ENCODE measurements around the gene LNPEP.
A peak's percentile ranks its signal among the peaks of the same experiment; 100 is the strongest.

The LNPEP gene

DNA sequence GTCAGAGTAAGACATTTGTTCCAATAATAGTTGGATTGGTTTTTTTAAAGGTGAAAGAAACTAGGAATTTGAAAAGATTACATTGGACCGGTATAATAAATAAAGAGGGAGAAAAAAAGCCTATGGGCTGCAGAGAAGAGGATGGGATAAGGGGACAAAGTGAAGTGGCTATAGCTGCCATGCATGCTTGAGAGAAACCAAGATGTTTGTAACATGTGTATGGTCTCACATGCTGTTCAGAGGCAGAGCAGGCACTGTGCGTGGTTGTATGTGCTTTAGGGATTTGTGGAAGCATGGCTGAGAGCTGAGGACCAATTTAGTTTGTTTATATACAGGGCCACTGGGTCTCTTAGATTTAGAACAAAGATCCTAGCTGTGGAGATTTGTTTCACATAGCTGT, 32.7 kb downstream of the LNPEP start:
- Histone ChIP-seq H3K9me3 (replicated peaks in 1 of 2; ENCODE audit: control insufficient read depth in 2 of 2, insufficient read depth in 1 of 2, low read depth in 1 of 2, low read length in 2 of 2) (no peaks in the 10 kb centered on the region), H2BK12ac (ENCODE audit: low read length) (no peak overlapping the region), H2BK120ac (ENCODE audit: low read depth, low read length) (no peak overlapping the region), H3K79me1 (ENCODE audit: low read depth, low read length) (no peaks in the 10 kb centered on the region), H4K8ac (ENCODE audit: low read depth, low read length) (no peak overlapping the region), H3K4me3 (ENCODE audit: low read length in 2 of 2) (no peak overlapping the region), H2BK15ac (ENCODE audit: low read length) (no peak overlapping the region), H2AK5ac (ENCODE audit: low read depth, low read length) (no peak overlapping the region), H3K23ac (ENCODE audit: low read depth, low read length, poor library complexity) (no peak overlapping the region), H3K36me3 (replicated peaks in 1 of 2; ENCODE audit: control insufficient read depth in 2 of 2, insufficient read depth in 2 of 2, low read length in 2 of 2) (no peaks in the 10 kb centered on the region), H3K4ac (ENCODE audit: low read length) (no peak overlapping the region), H4K91ac (ENCODE audit: low read depth, low read length, poor library complexity) (no peak overlapping the region), H3K9ac (ENCODE audit: low read depth, low read length, poor library complexity) (no peak overlapping the region), H2BK5ac (ENCODE audit: low read length) (no peak overlapping the region), H3K4me2 (ENCODE audit: insufficient read depth, low read length, poor library complexity, severe bottlenecking) (no peak overlapping the region), H3K27me3 (ENCODE audit: control insufficient read depth in 3 of 3, insufficient read depth in 3 of 3, low read depth in 1 of 3, low read length in 3 of 3) (no peaks in the 10 kb centered on the region), H3K27ac (replicated peaks; ENCODE audit: low read length) (no peak overlapping the region), H3K4me1 (ENCODE audit: control insufficient read depth in 2 of 2, insufficient read depth in 1 of 2, low read depth in 1 of 2, low read length in 2 of 2) (peaks cover 2 to 6% of the 10 kb centered on the region in 2 donors), H2AFZ (ENCODE audit: low read length) (peak overlapping the region; percentile 27), H3K14ac (ENCODE audit: low read length) (no peak overlapping the region), H3K18ac (ENCODE audit: low read length) (no peak overlapping the region)
- no peak for DNase-seq (ENCODE audit: low spot score)
- WGBS, 2 donors (ENCODE audit: extremely low coverage in 2 of 2, insufficient read length in 2 of 2, insufficient replicate concordance in 1 of 2), result 100% methylated on average over 1 of the region's 2 CpGs; no CpG with 5 or more reads in 1 of the 2 donors

DNA sequence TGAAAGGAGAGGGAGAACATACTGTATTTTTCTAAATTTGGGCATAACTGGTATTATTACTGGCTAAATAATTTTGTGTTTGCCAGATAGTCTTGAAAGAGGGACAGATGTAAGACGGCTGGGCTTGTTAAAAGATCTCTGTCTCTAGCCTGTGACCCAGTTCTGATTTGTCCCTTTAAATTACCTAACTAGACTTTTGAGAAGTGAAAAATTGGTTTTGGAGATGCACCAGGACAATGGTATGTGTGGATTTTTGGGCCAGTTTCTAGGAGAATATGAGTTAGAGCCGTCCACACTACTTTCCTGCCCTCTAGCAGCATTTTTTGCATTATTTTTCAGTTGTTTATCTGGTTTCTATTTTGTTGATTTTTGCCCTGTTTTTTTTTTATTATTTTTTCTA, 33.5 kb downstream of the LNPEP start:
- H3K18ac ChIP-seq (ENCODE audit: low read length), result no peak overlapping the region
- WGBS, 2 donors (ENCODE audit: extremely low coverage in 2 of 2, insufficient read length in 2 of 2, insufficient replicate concordance in 1 of 2), result no CpG with 5 or more reads among the region's 2 CpGs
- no peak overlapping the region for H3K14ac ChIP-seq (ENCODE audit: low read length)
- peaks cover 2 to 6% of the 10 kb centered on the region in 2 donors for H3K4me1 ChIP-seq (ENCODE audit: control insufficient read depth in 2 of 2, insufficient read depth in 1 of 2, low read depth in 1 of 2, low read length in 2 of 2)
- no peak overlapping the region for H3K9ac ChIP-seq (ENCODE audit: low read depth, low read length, poor library complexity)
- H3K4me2 ChIP-seq (ENCODE audit: insufficient read depth, low read length, poor library complexity, severe bottlenecking), result no peak overlapping the region
- H3K4me3 ChIP-seq (ENCODE audit: low read length in 2 of 2), result no peak overlapping the region
- no peaks in the 10 kb centered on the region for H3K27me3 ChIP-seq (ENCODE audit: control insufficient read depth in 3 of 3, insufficient read depth in 3 of 3, low read depth in 1 of 3, low read length in 3 of 3)
- DNase-seq (ENCODE audit: low spot score), result no peak
- no peaks in the 10 kb centered on the region for H3K79me1 ChIP-seq (ENCODE audit: low read depth, low read length)
- no peak overlapping the region for H2BK5ac ChIP-seq (ENCODE audit: low read length)
- no peaks in the 10 kb centered on the region for H3K36me3 ChIP-seq (replicated peaks in 1 of 2; ENCODE audit: control insufficient read depth in 2 of 2, insufficient read depth in 2 of 2, low read length in 2 of 2)
- no peak overlapping the region for H3K23ac ChIP-seq (ENCODE audit: low read depth, low read length, poor library complexity)
- no peak overlapping the region for H4K8ac ChIP-seq (ENCODE audit: low read depth, low read length)
- H2AFZ ChIP-seq (ENCODE audit: low read length), result no peak overlapping the region
- no peaks in the 10 kb centered on the region for H3K9me3 ChIP-seq (replicated peaks in 1 of 2; ENCODE audit: control insufficient read depth in 2 of 2, insufficient read depth in 1 of 2, low read depth in 1 of 2, low read length in 2 of 2)
- no peak overlapping the region for H2BK12ac ChIP-seq (ENCODE audit: low read length)
- H2BK120ac ChIP-seq (ENCODE audit: low read depth, low read length), result no peak overlapping the region
- no peak overlapping the region for H3K27ac ChIP-seq (replicated peaks; ENCODE audit: low read length)
- H4K91ac ChIP-seq (ENCODE audit: low read depth, low read length, poor library complexity), result no peak overlapping the region
- no peak overlapping the region for H2AK5ac ChIP-seq (ENCODE audit: low read depth, low read length)
- no peak overlapping the region for H2BK15ac ChIP-seq (ENCODE audit: low read length)
- no peak overlapping the region for H3K4ac ChIP-seq (ENCODE audit: low read length)

DNA sequence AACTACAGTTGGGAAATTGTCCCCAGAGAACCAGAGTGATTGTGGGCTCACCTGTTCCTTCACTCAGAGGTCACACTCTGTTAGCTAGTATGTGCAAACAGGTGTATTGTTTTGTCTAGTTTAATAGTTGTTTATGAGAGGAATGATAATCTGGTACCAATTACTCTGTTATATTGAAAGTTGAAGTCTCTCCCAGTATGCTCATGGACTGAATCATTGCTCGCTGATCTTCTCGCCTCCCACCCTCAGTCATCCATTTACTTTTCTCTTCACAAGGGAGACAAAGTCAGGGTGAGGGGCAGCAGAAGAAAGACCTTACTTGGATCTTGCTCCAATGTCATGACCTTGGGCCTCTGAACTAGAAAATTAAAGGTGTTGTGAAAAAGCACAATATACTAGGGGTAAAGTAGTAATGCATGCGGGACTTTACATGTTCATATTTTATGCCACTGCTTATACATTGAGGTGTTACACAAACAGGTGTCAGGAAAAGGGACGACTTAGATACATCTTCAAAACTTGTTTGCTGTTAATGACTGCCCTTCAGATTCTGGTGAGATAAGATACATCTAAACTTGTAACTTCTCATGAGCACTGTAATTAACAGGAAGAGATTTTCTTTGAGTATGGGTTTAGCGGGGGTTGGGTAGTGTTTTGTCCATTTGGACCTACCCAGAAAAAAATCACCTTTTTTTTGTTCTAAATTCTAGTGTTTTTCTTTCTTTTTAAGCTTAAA, 36.9 kb downstream of the LNPEP start:
- Histone ChIP-seq H3K36me3 (replicated peaks in 1 of 2; ENCODE audit: control insufficient read depth in 2 of 2, insufficient read depth in 2 of 2, low read length in 2 of 2) (no peaks in the 10 kb centered on the region), H3K4me2 (ENCODE audit: insufficient read depth, low read length, poor library complexity, severe bottlenecking) (no peak overlapping the region), H3K79me1 (ENCODE audit: low read depth, low read length) (no peaks in the 10 kb centered on the region), H4K8ac (ENCODE audit: low read depth, low read length) (no peak overlapping the region), H3K4me1 (ENCODE audit: control insufficient read depth in 2 of 2, insufficient read depth in 1 of 2, low read depth in 1 of 2, low read length in 2 of 2) (peaks cover 2 to 10% of the 10 kb centered on the region in 2 donors), H3K23ac (ENCODE audit: low read depth, low read length, poor library complexity) (no peak overlapping the region), H3K14ac (ENCODE audit: low read length) (no peak overlapping the region), H2BK15ac (ENCODE audit: low read length) (no peak overlapping the region), H3K4me3 (ENCODE audit: low read length in 2 of 2) (no peak overlapping the region), H3K9ac (ENCODE audit: low read depth, low read length, poor library complexity) (no peak overlapping the region), H3K4ac (ENCODE audit: low read length) (no peak overlapping the region), H2AK5ac (ENCODE audit: low read depth, low read length) (no peak overlapping the region), H3K27ac (replicated peaks; ENCODE audit: low read length) (no peak overlapping the region), H2BK12ac (ENCODE audit: low read length) (no peak overlapping the region), H2BK5ac (ENCODE audit: low read length) (no peak overlapping the region), H2BK120ac (ENCODE audit: low read depth, low read length) (no peak overlapping the region), H4K91ac (ENCODE audit: low read depth, low read length, poor library complexity) (no peak overlapping the region), H3K18ac (ENCODE audit: low read length) (no peak overlapping the region), H2AFZ (ENCODE audit: low read length) (no peak overlapping the region), H3K27me3 (ENCODE audit: control insufficient read depth in 3 of 3, insufficient read depth in 3 of 3, low read depth in 1 of 3, low read length in 3 of 3) (no peaks in the 10 kb centered on the region), H3K9me3 (replicated peaks in 1 of 2; ENCODE audit: control insufficient read depth in 2 of 2, insufficient read depth in 1 of 2, low read depth in 1 of 2, low read length in 2 of 2) (no peaks in the 10 kb centered on the region)
- no CpG with 5 or more reads among the region's 5 CpGs for WGBS, 2 donors (ENCODE audit: extremely low coverage in 2 of 2, insufficient read length in 2 of 2, insufficient replicate concordance in 1 of 2)
- DNase-seq (ENCODE audit: low spot score), result no peak

DNA sequence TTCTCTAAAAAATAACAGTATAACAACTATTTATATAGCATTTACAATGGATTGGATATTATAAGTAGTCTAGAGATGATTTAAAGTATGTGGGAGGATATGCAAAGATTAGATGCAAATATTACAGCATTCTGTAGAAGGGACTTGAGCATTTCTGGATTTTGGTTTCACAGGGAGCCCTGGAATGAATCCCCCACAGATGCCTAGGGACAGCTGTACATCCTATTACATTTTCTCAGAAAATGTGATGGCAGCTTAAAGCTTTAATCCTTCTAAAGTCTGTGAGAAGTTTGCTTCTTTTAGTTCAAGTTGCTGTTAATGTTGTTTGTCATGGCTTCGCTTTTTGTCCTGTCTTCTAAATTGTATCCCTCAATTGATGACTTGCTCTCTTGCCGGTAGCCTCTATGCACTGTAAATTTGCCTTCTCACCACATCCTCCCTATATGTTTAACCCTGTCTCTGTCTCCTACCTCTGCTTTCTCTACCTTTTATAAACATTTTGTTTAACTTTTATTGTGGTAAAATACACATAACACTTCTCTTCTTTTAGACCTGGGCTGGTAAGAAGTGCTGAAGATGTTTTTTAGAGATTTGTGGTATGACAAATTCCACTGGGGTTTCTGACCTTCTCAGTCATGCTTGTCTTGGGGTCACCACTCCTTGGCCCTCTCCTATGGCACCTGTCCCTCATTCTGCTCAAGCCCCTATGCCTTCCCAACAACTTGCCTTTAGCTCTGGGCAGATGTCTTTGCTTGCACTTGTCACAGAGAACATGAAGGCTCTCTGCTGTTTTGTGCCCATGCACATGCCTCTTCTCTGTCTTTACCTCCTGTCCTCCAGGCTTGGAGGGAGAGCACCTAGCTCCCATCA, 37.9 kb downstream of the LNPEP start:
- H4K91ac ChIP-seq (ENCODE audit: low read depth, low read length, poor library complexity), result no peak overlapping the region
- H3K4me1 ChIP-seq (ENCODE audit: control insufficient read depth in 2 of 2, insufficient read depth in 1 of 2, low read depth in 1 of 2, low read length in 2 of 2), result peaks cover under 1 to 4% of the 10 kb centered on the region in 2 donors
- no peak overlapping the region for H2BK5ac ChIP-seq (ENCODE audit: low read length)
- no peak for DNase-seq (ENCODE audit: low spot score)
- no peaks in the 10 kb centered on the region for H3K79me1 ChIP-seq (ENCODE audit: low read depth, low read length)
- H3K23ac ChIP-seq (ENCODE audit: low read depth, low read length, poor library complexity), result no peak overlapping the region
- no peak overlapping the region for H2AFZ ChIP-seq (ENCODE audit: low read length)
- H3K9me3 ChIP-seq (replicated peaks in 1 of 2; ENCODE audit: control insufficient read depth in 2 of 2, insufficient read depth in 1 of 2, low read depth in 1 of 2, low read length in 2 of 2), result no peaks in the 10 kb centered on the region
- no peak overlapping the region for H3K4me2 ChIP-seq (ENCODE audit: insufficient read depth, low read length, poor library complexity, severe bottlenecking)
- no peaks in the 10 kb centered on the region for H3K27me3 ChIP-seq (ENCODE audit: control insufficient read depth in 3 of 3, insufficient read depth in 3 of 3, low read depth in 1 of 3, low read length in 3 of 3)
- no peak overlapping the region for H3K14ac ChIP-seq (ENCODE audit: low read length)
- H2BK15ac ChIP-seq (ENCODE audit: low read length), result no peak overlapping the region
- H2AK5ac ChIP-seq (ENCODE audit: low read depth, low read length), result no peak overlapping the region
- WGBS, 2 donors (ENCODE audit: extremely low coverage in 2 of 2, insufficient read length in 2 of 2, insufficient replicate concordance in 1 of 2), result no CpG with 5 or more reads among the region's 2 CpGs
- H3K4ac ChIP-seq (ENCODE audit: low read length), result no peak overlapping the region
- H3K36me3 ChIP-seq (replicated peaks in 1 of 2; ENCODE audit: control insufficient read depth in 2 of 2, insufficient read depth in 2 of 2, low read length in 2 of 2), result no peaks in the 10 kb centered on the region
- no peak overlapping the region for H3K18ac ChIP-seq (ENCODE audit: low read length)
- H4K8ac ChIP-seq (ENCODE audit: low read depth, low read length), result no peak overlapping the region
- no peak overlapping the region for H3K27ac ChIP-seq (replicated peaks; ENCODE audit: low read length)
- no peak overlapping the region for H3K4me3 ChIP-seq (ENCODE audit: low read length in 2 of 2)
- no peak overlapping the region for H2BK120ac ChIP-seq (ENCODE audit: low read depth, low read length)
- H2BK12ac ChIP-seq (ENCODE audit: low read length), result no peak overlapping the region
- H3K9ac ChIP-seq (ENCODE audit: low read depth, low read length, poor library complexity), result no peak overlapping the region

Data from neuronal stem cell (in vitro differentiated cells).